Upper lobe of right lung (tissue), 1 donor: ENCODE measurements around the gene CPB2. TPM values are rescaled to one million over a fixed set of nuclear protein-coding genes. Genes with fewer than 3 reads are reported as not detected.

Experiments used
- ATAC-seq: fragments of 200-7000 bp; cut with Tn5 transposase; one replicate; pipeline ENCODE4 v1.9.1; 2020; ENCODE audit warnings: mild to moderate bottlenecking, moderate library complexity
- DNase-seq: peaks from one replicate; pipeline ENCODE4 v3.0.0-alpha.2; 2020
- H3K27ac ChIP-seq: fragments of 200-600 bp; one replicate; pipeline ENCODE4 v1.8.0; 2022
- H3K27me3 ChIP-seq: fragments of 200-600 bp; one replicate; pipeline ENCODE4 v1.8.0; 2022; ENCODE audit warnings: mild to moderate bottlenecking
- H3K36me3 ChIP-seq: fragments of 200-600 bp; one replicate; pipeline ENCODE4 v1.8.0; 2022
- H3K4me1 ChIP-seq: fragments of 200-600 bp; one replicate; pipeline ENCODE4 v1.8.0; 2022
- H3K4me3 ChIP-seq: fragments of 200-600 bp; one replicate; pipeline ENCODE4 v1.8.0; 2022; ENCODE audit warnings: mild to moderate bottlenecking
- H3K9me3 ChIP-seq: fragments of 200-600 bp; one replicate; pipeline ENCODE4 v1.8.0; 2022
- intact Hi-C: fragments of 100-400 bp; cut with DNase I; formaldehyde crosslinking; loops from one replicate; pipeline ENCODE4 v1.11.0; 2022
- total RNA-seq: library from RNA; stranded (reverse); fragmentation: NEBNext Ultra II Directional; extraction: Animal tissue kit (Norgen Biotek cat#: 25700); gene quantifications from one replicate; pipeline ENCODE4 v1.2.1, GENCODE V29; 2021
- TF ChIP-seq, protein P1 (sequence below): fragments of 200-600 bp; IDR thresholded peaks from one replicate; pipeline ENCODE4 v1.8.0; 2022; ENCODE audit warnings: antibody characterized with exemption
- donor health status: DM: no; HTN: yes; CAD: no; lungs with severe emphysema.

CPB2 gene
- total RNA-seq, 1 donor from 2014 or later: 74.4 TPM

DNA sequence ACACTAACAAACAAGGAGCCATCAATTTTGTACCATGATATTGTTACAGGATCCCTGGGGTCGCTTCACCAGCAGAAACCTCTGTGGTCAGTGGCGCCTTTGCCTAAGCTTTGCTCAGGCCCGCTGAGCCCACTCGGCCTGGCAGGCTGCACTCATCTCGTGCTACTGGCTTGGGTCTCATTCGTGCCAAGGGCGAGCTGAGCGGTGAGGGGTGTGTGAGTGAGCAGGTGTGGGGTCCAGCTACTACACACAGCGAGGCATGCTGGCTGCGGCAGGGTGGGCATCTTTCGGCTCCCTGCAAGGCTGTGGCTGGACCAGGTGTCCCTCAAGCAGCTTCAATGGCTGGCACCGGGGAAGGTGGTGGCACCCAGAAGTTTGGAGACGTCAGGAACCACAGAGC, 19.1 kb downstream of the CPB2 start:
- ATAC-seq (no peak), DNase-seq (no peak)
- Histone ChIP-seq H3K9me3 (no peaks in the 10 kb centered on the region), H3K27me3 (no peaks in the 10 kb centered on the region), H3K4me3 (no peak overlapping the region), H3K27ac (no peak overlapping the region), H3K4me1 (no peaks in the 10 kb centered on the region), H3K36me3 (no peaks in the 10 kb centered on the region)
- TF ChIP-seq, protein P1, sequence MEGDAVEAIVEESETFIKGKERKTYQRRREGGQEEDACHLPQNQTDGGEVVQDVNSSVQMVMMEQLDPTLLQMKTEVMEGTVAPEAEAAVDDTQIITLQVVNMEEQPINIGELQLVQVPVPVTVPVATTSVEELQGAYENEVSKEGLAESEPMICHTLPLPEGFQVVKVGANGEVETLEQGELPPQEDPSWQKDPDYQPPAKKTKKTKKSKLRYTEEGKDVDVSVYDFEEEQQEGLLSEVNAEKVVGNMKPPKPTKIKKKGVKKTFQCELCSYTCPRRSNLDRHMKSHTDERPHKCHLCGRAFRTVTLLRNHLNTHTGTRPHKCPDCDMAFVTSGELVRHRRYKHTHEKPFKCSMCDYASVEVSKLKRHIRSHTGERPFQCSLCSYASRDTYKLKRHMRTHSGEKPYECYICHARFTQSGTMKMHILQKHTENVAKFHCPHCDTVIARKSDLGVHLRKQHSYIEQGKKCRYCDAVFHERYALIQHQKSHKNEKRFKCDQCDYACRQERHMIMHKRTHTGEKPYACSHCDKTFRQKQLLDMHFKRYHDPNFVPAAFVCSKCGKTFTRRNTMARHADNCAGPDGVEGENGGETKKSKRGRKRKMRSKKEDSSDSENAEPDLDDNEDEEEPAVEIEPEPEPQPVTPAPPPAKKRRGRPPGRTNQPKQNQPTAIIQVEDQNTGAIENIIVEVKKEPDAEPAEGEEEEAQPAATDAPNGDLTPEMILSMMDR: no peak
- intact Hi-C loops: no loop called here

DNA sequence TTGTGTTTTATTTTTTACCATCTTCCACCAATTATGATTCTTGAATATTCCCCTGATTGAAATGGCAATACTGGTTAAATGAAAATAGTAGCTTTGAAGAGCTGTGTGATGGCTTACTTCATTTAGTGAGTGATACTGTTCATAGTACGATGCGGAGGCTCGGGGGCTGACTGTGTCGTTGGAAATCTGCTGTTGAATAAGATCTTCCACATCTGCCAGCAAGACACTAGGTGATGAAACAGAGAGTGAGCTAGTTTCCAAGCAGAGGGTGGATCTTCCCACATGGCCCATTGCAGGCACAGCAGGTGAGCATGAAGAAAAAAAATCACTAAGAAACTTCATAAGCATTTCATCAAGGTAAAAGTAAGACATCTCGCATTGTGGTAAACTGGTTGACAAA, 22.5 kb downstream of the CPB2 start:
- ATAC-seq (no peak), DNase-seq (no peak)
- H3K4me1 ChIP-seq: no peaks in the 10 kb centered on the region
- no peaks in the 10 kb centered on the region for H3K27me3 ChIP-seq
- no peaks in the 10 kb centered on the region for H3K9me3 ChIP-seq
- intact Hi-C loops: no loop called here
- H3K36me3 ChIP-seq: no peaks in the 10 kb centered on the region
- no peak overlapping the region for H3K27ac ChIP-seq
- no peak overlapping the region for H3K4me3 ChIP-seq
- TF ChIP-seq, protein P1: no peak

DNA sequence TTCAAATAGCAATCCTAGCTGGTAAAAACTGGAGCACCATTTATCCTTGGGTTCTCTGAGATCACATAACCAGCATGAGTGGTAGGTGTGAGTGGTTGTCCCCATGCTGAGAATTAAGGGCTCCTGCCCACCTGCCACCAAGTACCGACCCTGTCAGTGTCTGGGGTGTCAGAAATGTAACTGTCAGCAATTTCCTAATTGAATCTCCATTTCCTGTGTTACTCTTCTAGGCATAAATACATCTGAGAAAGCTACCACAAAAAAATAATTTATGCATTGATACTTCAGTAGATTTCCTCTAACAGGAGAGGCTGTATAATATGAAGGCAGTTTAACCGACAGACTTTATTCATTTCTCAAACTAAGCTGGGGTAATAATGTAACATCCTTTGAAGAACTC, 25.1 kb downstream of the CPB2 start:
- ATAC-seq: no peak

DNA sequence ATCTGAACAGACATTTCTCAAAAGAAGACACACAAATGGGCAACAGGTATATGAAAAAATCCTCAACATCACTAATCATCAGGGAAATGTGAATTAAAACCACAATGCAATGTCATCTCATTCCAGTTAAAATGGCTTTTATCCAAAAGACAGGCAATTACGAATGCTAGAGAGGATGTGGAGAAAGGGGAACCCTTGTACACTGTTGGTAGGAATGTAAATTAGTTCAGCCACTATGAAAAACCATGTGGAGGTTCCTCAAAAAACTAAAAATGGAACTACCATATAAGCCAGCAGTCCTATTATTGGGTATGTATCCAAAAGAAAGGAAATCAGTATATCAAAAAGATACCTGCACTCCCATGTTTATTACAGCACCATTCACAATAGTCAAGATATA, 27.6 kb downstream of the CPB2 start:
- TF ChIP-seq, protein P1: no peak
- DNase-seq (no peak), ATAC-seq (no peak)
- H3K4me3 ChIP-seq: no peak overlapping the region
- H3K27me3 ChIP-seq: no peaks in the 10 kb centered on the region
- H3K36me3 ChIP-seq: no peaks in the 10 kb centered on the region
- no peak overlapping the region for H3K27ac ChIP-seq
- H3K4me1 ChIP-seq: no peaks in the 10 kb centered on the region
- H3K9me3 ChIP-seq: no peaks in the 10 kb centered on the region
- intact Hi-C loops: no loop called here

More for the DNA sequence above, 25.1 kb downstream of the CPB2 start:
- no peak overlapping the region for H3K4me3 ChIP-seq
- DNase-seq: no peak
- no peaks in the 10 kb centered on the region for H3K27me3 ChIP-seq
- intact Hi-C loops: no loop called here
- no peaks in the 10 kb centered on the region for H3K36me3 ChIP-seq
- no peaks in the 10 kb centered on the region for H3K9me3 ChIP-seq
- TF ChIP-seq, protein P1: no peak
- H3K4me1 ChIP-seq: no peaks in the 10 kb centered on the region
- no peak overlapping the region for H3K27ac ChIP-seq

DNA sequence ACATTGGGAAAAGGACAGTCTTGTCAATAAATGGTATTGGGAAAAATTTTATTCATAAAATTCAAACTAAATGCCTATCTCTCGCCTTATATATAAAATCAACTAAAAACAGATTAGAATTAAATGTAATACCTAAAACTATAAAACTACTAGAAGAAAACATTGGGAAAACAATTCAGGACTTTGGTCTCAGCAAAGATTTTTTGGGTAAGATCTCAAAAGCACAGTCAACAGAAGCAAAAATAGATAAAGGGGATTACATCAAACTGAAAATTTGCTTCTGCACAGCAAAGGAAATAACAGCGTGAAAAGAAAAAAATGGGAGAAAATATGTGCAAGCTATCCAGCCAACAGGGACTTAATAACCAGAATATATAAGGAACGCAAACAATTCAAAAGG, 28.0 kb downstream of the CPB2 start:
- no peaks in the 10 kb centered on the region for H3K27me3 ChIP-seq
- ATAC-seq (no peak), DNase-seq (no peak)
- intact Hi-C loops: no loop called here
- TF ChIP-seq, protein P1: no peak
- no peak overlapping the region for H3K27ac ChIP-seq
- H3K9me3 ChIP-seq: no peaks in the 10 kb centered on the region
- no peak overlapping the region for H3K4me3 ChIP-seq
- H3K4me1 ChIP-seq: no peaks in the 10 kb centered on the region
- no peaks in the 10 kb centered on the region for H3K36me3 ChIP-seq

DNA sequence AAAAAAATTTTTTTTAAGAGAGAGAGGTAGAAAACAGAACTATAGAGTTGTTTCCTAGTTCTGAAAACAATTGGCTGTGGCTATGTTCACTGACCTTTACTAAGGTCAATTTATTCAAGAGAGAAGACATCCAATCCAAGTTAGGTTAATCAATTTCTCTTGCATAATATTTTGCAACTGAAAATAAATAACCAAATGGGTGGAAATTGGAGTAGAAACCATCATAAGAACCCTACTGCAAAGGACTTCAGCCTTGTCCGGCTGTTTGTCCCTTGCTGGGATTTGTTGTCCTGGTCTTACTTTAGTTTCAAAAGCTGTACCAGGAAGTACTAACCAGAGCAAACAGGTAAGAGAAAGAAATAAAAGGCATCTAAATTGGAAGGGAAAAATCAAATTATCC, 29.0 kb downstream of the CPB2 start:
- ATAC-seq (no peak), DNase-seq (no peak)
- Histone ChIP-seq H3K36me3 (no peaks in the 10 kb centered on the region), H3K4me1 (no peaks in the 10 kb centered on the region), H3K27me3 (no peaks in the 10 kb centered on the region), H3K9me3 (no peaks in the 10 kb centered on the region), H3K4me3 (no peak overlapping the region), H3K27ac (no peak overlapping the region)
- intact Hi-C loops: no loop called here
- TF ChIP-seq, protein P1: no peak
